GM19395 (cell line): ENCODE results near the gene SNCB.

Source experiments
- ATAC-seq: cut with Tn5 transposase; IDR thresholded peaks from one replicate; pipeline ENCODE4 v1.9.1; 2021; ENCODE audit warnings: mild to moderate bottlenecking, moderate library complexity; ENCODE audit not compliant: unreplicated experiment

Gene SNCB

DNA sequence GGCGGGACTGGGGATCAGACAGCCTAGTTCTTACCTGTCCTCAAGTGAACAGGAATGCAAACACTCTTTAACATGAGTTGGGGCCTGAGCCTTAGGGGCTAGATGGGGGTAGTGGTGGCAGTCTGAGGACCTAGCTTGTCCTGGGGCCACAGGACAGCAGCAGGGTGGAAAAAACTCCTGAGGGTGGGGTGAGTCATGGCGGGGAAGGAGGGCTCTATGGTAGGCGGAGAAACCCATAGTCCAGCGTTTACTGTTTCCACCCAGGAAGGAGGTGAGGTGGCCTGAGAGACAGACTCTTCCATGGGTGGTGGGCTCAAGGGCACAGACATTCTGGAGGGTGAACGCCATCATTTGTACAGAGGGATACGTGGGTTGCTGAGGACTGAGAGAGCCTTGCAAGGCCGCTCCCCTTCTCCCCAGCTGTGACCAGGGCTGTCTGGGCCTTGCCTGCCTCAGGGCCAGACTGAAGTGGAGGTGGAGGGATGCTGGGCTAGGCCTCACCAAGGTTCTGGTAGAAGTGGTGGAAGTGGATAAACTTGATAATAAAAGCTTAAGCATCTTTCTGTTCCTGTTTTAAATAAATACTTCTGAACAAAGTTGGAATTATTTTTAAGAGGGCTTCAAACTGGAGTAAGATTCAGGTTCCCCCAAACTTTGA, 15.8 kb upstream of the SNCB start:
- ATAC-seq, result no peak

DNA sequence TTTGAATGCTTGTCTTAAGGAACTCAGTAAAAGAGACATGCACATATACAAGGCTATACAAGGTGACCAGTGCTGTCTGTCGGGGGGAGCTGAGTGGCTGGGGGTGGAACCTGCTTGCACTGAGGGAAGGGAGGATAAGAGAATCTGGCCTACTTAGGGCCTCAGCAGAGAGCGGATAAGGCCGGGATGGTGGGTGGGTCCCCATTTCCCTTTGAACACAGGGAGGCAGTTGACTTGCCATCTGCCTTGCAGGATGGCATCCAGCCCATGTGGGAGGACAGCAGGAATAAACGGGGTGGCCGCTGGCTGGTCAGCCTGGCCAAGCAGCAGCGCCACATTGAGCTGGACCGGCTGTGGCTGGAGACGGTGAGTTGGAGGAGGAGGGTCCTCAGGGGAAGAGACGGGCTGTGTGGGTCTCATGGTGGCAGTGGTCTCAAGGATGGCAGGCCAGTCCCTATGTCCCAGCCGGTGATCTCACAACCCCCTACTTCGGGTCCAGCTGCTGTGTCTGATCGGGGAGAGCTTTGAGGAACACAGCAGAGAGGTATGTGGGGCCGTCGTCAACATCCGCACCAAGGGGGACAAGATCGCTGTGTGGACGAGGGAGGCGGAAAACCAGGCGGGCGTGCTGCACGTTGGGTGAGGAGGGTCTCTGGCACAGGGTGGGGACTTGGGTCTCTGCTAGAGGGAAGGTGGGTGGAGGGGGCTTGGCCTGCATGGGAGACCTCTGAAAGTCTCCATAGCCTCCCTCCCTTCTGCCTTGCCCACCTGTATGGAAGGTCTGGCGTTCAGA, 14.7 kb upstream of the SNCB start:
- no peak for ATAC-seq

DNA sequence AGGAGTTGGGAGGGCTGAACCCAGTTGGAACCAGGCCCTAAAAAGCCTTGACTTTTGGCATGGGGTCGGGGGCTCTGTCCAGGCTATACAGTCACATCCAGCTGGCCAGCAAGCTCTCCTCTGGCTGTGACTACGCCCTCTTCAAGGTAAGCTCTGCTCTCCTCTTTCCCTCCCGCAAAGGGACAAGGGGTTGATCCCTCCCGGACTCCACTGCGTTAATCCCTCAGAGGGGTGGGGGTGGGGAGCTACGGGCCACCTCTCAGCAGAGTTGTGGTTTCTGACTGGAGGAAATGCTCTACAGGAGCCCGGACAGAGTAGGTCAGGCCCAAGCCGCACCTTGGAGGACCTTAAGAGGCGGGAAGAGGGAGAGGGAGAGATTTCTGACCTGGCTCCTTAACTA, 14.0 kb upstream of the SNCB start:
- ATAC-seq, result no peak

DNA sequence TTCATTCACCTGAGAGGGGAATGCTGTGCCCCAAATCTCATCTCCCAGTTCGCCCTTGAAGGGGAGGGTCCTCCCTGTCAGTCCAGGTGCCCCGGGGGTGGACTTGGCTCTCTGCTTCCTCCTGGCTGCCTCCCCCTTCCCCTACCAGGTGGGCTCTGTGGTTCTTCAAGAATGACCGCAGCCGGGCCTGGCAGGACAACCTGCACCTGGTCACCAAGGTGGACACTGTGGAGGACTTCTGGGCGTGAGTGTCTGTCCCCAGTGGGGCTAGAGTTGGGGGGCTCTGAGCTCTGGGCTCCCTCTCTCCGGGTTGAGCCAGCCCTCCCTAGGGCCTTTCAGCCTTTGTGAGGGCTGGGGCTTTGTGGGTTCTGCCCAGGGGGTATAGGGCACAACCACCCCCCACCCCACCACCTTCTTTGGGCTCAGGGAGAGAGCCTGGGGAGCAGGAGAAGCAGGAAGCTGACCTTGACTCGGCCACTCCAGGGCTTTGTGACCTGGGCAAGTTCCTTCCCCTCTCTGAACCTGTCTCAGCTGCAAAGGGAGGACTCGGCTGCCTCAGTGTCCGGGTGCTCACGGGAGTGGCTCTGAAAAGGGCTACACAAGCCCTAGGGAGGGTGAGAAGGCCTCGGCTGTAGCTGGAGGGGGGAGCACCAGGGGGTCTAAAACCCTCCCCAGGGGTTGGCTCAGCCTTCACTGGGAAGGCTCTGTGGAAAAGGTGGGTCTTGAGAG, 13.3 kb upstream of the SNCB start:
- ATAC-seq, result no peak

DNA sequence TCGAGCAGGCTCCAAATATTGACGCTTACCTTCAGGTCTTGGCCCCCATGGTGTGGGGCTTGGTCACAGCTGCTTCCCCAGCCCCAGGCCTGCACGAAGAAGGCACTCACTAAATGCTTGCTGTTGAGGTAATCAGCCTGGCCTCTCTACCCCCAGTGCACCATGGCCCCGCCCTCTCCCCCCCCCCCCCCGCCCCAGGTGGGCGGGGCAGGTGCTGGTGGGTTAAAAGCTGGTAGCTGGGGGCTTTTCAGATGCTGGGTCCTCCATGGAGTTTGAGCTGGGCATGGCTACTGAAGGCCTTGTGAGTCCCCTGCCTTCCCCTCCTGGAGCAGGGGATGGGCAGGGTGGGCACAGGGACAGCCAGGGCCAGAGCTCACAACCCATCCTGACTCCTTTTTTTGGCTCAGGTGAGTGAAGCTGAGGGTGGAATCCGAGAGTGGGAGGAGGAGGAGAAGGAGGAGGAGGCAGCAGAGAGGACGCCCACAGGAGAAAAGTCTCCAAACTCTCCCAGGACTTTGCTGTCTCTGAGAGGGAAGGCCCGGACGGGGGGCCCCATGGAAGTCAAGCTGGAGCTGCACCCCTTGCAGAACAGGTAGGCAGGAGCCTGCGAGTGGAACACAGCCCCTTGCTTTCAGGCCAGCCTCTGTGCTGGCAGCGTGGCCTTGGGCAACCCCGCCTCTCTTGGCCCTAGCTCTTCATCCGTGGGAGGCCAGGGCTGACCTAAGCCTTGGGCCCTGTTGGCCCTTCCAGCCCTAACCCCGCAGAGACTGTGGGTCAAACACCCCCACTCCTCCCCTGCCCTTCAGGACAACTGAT, 12.5 kb upstream of the SNCB start:
- ATAC-seq, result no peak

DNA sequence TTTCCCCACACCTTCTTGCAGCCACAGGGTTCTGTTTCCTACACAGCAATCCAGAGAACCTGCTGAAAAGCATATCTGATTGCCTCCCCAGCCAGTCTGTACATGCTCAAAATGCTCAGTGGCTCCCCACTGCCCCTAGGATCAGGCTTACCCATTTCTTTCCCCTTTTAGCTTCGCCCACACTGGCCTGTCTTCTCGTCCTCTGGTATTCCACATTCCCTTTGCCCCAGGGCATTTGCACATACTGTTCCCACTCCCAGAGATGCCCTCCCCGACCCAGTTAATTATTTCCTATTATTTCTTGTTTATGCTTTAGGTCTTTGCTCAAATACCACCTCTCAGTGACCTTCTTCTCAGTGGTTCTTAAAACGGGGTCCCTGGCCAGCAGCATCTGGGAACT, 10.3 kb upstream of the SNCB start:
- no peak for ATAC-seq

DNA sequence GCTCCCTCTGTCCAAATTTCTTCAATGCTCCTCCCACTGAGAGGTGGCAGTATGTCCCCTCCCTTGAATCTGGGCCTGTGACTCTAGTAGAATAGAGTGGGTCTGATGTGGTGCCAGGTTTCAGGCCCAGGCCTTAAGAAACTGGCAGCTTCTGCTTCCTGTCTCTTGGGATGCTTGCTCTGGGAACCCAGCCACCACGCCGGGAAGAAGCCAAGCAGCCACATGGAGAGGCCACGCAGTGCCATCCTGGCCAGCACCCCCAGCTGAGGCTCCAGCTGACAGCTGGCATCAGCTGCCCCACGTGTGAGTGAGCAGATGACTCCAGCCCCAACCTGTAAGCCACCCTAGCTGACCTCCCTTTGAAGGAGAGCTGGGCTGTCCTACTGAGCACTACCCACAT, 9.6 kb upstream of the SNCB start:
- no peak for ATAC-seq

DNA sequence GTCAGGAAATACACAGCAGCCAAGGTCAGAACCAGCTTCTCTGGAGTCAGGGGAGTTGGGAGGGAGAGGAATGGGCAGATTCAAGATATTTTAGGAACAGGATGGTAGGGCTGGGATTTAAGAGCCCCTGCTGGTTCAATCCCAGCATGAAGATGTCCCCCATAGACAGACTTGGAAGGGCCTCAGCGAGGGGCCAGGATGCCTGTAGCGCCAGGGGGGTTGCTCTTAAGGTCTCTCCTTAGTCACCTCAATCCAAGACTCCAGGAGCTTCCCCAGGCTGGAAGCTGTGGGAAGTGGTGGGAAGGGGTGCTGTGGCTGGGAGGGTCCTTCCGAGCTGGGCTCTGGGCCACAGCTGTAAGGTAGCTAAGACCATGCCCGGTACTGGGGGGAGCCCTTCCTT, 8.9 kb upstream of the SNCB start:
- no peak for ATAC-seq

DNA sequence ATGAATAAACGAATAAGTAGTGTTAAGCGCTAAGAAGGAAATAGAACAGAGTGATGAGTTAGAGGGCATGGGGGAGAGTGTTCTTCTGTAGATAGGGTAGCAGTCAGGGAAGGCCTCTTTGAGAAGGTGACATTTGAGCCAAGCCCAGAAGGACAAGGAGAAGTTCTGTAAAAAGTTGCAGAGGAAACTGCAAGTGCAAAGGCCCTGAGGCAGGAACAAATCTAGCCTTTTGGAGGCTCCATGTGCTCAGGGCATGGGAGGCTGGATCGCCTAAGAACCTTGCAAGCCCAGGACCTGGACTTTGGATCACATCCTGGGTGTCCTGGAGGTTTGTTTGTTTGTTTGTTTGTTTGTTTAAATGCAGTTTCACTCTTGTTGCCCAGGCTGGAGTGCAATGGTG, 8.1 kb upstream of the SNCB start:
- no peak for ATAC-seq

DNA sequence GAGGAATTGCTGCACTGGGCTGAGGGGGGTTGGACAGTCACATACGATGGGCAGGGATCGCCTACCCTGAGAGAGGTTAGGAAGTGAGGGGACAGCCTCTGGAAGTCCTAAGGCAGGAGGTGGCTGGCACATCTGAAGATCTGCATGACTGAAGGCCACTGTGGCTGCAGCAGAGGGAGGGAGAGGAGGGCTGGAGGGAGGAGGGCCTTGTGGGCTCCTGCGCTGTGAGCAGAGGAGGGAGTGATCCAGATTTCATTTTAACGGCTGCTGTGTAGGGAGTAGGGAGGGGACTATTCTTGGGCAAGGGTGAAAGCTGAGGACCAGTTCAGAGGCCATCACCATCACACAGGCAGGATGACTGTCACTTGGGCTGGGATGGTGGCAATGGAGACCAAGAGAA, 7.2 kb upstream of the SNCB start:
- ATAC-seq, result no peak

DNA sequence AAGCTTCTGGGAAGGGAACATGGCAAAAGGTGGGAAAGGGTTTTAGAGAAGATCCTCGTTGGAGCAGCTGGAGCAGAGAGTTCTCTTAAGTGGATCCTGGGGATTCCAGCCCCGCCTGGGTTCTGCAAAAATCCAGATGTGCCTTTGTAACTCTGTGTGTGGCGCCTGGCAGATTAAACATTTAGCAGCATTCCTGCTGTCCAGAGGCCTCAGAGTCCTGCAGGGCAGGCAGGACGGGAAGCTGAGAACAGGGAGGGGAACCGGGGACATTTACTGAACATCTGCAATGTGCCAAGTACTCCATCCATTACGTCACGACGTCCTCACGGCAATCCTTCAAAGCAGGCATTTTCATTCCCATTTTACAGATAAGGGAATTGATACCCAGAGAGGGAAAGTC, 6.1 kb upstream of the SNCB start:
- ATAC-seq, result no peak

DNA sequence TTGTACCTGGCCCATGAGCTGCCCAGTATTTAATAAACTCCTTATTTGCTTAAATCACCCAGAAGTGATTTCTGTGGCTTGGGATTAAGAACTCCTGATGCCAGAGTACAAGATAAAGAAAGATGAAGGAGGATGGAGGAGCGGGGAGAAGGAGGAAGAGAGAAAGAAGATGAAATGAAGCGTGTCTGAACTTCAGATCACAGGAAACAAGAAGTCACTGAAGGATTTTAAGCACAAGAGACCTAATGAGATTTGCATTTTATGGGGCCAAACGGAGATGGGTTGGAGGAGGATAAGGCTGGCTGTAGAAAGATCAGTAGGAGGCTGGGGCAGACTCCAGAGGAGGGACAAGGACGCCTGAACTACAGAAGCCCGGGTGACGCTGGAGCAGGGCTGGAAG, 3.3 kb upstream of the SNCB start:
- no peak for ATAC-seq

DNA sequence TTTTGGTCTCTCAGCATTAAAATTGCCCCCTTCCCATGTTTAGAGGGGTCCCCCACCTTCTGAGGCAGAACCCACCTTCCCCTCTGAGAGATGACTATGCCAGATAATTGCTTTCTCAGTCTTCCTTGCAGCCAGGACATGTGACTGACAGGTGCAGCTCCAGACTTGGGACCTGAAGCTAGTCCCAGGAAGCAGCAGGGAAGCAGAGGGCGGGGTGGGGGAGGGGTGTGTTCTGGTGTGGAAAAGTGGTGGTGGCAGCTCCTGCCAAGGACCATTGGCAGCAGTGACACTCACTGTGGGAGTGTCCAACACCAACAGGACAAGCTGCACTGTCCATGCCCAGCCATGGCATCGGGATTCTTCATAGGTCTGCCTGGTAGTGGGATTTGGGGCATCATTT, 2.4 kb upstream of the SNCB start:
- no peak for ATAC-seq

DNA sequence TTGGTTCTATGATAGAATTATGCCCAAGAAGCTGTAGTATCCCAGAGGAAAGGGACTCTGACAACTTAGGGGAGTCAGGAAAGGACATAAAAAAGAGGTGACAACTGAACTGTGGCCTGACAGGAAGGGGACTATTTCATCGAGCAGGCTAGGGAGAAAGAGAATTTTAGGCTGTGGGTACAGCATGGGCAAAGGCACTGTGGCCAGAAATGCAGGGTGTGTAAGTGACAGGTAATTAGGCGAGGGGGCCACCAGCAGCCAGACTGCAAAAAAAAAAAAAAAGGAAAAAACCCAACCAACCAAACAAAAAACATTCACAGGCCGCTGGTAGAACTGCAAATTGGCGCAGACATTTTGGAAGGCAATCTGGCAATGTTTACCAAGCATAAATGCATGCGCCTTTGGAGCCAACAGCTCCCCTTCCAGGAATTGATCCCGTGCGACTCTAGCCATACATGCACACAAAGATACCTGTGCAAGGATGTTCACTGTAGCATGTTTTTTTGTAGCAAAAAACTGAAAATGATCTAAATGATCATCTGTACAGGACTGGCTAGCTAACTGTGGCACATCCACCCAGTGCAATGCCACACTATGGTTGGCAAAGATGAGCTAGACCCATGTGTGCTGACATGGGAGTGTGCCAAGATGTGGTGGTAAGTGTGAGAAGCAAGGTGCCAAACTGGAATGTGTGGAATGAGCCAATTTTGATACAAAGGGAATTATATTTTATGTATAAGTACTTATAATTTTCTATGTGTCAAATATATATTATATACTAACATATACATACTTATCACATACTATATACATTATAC, 1.3 kb upstream of the SNCB start:
- no peak for ATAC-seq

DNA sequence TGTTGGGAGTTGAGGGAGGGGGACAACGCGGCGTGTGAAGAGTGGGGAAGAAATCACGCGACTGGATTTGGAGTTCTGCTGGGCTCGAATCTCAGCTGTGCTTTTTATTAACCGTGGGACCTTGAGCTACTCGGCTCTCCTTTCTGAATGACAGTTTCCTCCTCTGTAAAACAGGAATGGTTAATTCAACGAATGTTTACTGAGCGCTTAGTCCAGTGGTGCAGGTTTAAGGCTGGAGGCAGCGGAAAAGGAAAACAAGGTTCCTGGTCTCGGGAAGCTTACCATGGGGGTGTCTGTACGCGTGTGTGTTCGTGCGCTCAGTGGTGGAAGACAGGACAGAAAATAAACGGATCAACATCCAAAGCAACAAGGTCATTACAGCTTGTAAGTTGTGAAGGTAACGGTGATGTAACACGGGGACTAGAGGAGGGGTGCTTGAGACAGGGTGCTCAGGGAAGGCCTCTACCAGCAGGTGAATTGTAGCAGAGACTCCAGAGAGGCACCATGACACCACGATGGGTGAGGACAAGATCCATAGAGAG, 418 bp upstream of the SNCB start:
- ATAC-seq, result no peak

DNA sequence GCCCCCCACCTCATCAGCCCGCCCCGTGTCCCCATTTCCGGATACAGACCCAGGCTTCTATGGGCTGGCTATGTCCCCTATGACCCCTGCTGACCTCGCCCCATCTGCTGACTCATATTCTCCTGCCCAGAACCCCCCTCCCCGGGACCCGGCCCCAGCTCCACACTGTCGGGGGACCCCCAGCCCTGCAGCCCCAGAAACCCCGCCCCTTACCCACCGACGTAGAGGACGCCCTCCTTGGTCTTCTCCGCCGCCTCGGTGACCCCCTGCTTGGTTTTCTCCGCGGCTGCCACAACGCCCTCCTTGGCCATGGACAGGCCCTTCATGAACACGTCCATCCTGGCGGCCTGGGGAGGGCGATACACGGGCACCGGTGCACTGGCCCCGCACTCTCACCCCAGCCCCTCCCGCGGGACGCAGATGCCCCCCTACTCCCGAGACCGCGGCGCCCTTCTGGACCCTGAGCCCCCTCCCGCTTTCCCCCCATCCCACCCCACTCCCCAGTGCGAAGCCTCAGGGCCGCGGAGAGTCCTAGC, 949 bp downstream of the SNCB start:
- ATAC-seq, result no peak

DNA sequence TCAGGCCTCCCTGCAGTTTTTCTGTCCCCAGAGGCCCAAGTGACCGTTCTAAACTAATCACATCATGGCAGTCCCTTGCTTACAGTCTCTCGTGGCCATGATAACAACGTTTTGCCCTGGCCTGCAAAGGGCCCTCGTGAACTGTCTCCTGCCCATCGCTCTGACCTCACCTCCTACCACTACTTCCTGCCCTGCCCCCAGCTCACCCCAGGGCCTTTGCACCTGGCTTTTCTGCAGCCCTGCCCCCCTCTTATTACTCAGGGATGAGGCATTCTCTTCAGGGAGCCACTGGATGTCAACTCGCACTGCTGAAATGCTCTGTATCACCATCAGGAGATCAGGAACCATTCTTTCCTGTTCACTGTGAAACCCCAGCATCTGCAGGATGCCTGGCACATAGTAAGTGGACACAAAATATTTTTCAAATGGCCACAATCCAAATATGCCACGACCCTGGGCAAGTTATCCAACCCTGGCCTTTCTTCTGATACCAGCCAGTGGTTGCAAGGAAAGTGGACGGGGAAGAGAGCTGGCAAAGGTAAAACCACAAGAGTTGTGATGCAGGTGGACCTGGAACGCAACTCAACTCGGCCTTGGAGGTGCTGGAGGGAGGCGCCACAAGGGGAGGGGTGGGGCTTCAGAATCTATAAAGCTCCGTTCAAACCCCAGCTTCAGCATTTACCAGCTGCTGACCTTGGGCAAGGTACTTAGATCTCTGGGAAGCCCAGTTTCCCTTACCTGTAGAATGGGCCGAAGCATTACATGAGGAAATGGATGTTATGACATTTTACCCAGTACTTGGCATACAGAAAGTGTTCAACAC, 1.7 kb downstream of the SNCB start:
- no peak for ATAC-seq

DNA sequence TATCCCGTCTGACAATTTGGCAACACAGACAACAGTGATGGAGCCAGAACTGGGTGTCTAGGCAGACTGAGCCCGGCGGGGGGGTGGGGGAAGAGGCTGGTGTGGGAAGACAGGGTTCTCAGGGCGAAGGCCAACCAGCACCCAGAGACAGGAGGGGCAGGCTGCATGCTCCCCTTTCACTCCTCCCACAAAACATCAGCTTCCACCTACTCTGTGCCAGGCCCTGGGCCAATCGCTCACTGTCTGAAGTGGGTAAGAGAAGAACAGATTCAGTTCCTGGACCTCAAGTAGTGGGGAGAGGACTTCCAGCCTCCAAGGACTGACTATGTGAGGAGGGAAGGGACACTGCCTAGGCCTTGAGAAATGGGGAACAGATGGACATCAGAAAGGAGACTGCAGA, 2.8 kb downstream of the SNCB start:
- ATAC-seq, result no peak

DNA sequence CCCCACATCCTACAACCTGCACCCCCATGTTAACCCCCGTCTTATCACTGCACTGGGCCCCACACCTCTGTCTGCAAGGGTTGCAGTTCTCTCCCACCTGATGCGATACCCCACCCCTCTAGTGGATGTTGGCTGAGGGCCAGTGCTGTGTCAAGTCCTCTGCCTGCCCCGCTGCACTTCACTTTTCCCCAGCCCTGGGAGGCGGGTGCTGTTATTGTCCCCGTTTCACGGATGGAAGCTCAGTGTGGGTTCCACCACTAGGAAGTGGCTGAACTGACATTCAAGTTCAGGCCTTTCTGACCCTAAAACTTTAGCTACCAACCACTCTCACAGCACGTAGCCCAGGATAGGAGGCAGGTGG, 3.5 kb downstream of the SNCB start:
- no peak for ATAC-seq
